SK-N-MC (cell line): ENCODE results near the gene NELFCD.

Experiments
- EZH2 ChIP-seq: fragments of 200-600 bp; sonication (generic); IDR thresholded peaks from one replicate; pipeline ENCODE4 v1.6.1; 2017; ENCODE audit warnings: antibody characterized with exemption
- FOXP2 ChIP-seq: optimal IDR thresholded peaks from 2 replicates; pipeline ENCODE3; 2011; ENCODE audit warnings: mild to moderate bottlenecking, moderate library complexity; ENCODE audit not compliant: insufficient read depth; ENCODE audit errors: extremely low read length, control extremely low read depth
- POLR2AphosphoS5 ChIP-seq: IDR thresholded peaks from 2 replicates; pipeline ENCODE4 v1.6.1; 2012; ENCODE audit warnings: mild to moderate bottlenecking, low read depth, low read length, borderline replicate concordance

DNA sequence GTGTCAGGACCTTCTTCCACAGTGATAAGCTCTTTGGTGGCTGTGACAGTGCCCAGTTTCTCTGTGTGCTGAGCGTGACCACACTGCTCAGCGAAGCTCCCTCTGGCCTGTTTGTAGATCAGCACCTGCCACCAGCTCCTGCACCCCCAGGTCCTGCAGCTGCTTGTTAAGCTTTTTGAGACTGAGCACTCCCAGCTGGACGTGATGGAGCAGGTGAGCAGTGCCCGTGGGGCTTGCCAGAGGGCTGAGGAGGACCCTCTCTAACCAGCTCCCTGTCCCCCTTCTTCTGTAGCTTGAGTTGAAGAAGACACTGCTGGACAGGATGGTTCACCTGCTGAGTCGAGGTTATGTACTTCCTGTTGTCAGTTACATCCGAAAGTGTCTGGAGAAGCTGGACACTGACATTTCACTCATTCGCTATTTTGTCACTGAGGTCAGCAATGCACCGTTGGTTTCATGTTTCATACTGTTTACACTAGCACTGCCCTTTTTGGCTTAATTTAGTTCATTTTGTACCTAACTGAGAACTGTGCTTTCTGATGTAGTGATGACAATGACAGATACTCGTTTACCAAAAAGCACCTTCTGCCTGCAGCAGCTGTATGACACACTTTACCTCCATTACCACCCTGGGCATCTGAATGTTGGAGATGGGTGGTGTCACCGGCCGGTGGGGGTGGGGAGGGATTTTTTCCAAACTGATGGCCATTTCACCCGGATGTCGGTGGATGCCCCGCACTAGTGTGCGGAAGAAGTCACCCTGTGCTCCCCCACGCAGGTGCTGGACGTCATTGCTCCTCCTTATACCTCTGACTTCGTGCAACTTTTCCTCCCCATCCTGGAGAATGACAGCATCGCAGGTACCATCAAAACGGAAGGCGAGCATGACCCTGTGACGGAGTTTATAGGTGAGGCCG, 12.5 kb downstream of the NELFCD start:
- TF ChIP-seq POLR2AphosphoS5 (no peak), EZH2 (no peak), FOXP2 (no peak)
